ENCODE data around the gene HSPBAP1.

DNA sequence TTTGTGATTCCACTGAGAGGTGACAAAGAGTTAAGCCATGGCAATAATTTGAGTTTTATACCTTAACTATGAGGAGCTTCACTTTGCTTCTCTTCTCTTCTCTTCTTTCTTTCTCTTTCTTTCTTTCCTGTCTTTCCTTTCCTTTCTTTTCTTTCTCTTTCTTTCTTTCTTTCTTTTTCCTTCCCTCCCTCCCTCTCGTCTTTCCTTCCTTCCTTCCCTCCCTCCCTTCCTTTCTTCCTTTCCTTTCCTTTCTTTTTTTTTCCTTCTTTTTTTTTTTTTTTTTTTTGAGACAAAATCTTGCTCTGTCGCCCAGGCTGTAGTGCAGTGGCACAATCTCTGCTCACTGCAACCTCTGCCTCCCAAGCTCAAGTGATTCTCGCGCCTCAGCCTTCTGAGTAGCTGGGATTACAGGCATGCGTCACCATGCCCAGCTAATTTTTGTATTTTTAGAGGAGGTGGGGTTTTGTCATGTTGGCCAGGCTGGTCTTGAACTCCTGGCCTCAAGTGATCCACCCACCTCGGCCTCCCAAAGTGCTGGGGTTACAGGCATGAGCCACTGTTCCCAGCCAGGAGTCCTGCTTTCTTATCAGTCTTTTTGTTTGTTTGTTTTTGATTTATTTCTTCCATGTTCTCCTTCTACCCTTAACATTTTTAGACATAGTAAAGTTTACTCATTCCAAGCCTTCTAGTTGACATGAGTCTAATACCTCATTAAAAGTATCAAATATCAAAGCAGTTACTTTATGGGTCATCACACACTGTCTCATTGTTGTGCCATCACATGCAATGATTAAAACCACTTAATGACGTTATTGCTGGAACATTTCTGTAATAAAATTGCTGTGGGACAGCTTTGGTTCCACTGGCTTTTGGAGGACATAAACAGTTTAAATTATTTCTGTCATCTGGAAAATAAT lies 31.1 kb upstream of the HSPBAP1 start:
- TF ChIP-seq CTCF (IDR thresholded peaks at IDR 0.05) = no peak
- no peak for TF ChIP-seq POLR2A (IDR thresholded peaks at IDR 0.05)
- TF ChIP-seq POLR2AphosphoS5 (IDR thresholded peaks at IDR 0.05) = no peak
- no peak for TF ChIP-seq EP300 (IDR thresholded peaks at IDR 0.05)

All from sigmoid colon (tissue), 4 donors.